GM23338 (cell line): Measurements from ENCODE around the gene KRTAP1-3. TPM values are rescaled to one million over a fixed set of nuclear protein-coding genes. Genes with fewer than 3 reads are reported as not detected.

Experiments used
- ATAC-seq: fragments of 200-7000 bp; cut with Tn5 transposase; 3 replicates; pipeline ENCODE4 v1.9.1; 2020
- DNase-seq: peaks from one replicate; pipeline ENCODE4 v3.0.0-alpha.2; 2015; ENCODE audit warnings: low spot score
- H2AFZ ChIP-seq: fragments of 200-600 bp; sonication (generic); 2 replicates; pipeline ENCODE4 v1.8.0; 2016; ENCODE audit warnings: antibody characterized with exemption, mild to moderate bottlenecking, moderate library complexity
- H3F3A ChIP-seq: fragments of 200-600 bp; sonication (generic); replicated peaks from 2 replicates; pipeline ENCODE4 v1.8.0; 2017; ENCODE audit warnings: antibody characterized with exemption, mixed run types, low read depth
- H3K27ac ChIP-seq: fragments of 200-600 bp; sonication (generic); 2 replicates; pipeline ENCODE4 v1.6.1; 2016; ENCODE audit warnings: low read depth
- H3K27me3 ChIP-seq: fragments of 200-600 bp; sonication (generic); 2 replicates; pipeline ENCODE4 v1.8.0; 2016; ENCODE audit warnings: mild to moderate bottlenecking, mixed run types, moderate library complexity; ENCODE audit not compliant: insufficient read depth
- H3K36me3 ChIP-seq: fragments of 200-600 bp; sonication (generic); 2 replicates; pipeline ENCODE4 v1.8.0; 2016; ENCODE audit warnings: mild to moderate bottlenecking; ENCODE audit not compliant: insufficient read depth
- H3K4me1 ChIP-seq: fragments of 200-600 bp; sonication (generic); 2 replicates; pipeline ENCODE4 v1.8.0; 2016; ENCODE audit warnings: mild to moderate bottlenecking, moderate library complexity; ENCODE audit not compliant: insufficient read depth
- H3K4me2 ChIP-seq: fragments of 200-600 bp; sonication (generic); 2 replicates; pipeline ENCODE4 v1.7.1; 2017; ENCODE audit warnings: mixed run types
- H3K4me3 ChIP-seq: fragments of 200-600 bp; sonication (generic); 2 replicates; pipeline ENCODE4 v1.6.1; 2016; ENCODE audit warnings: mixed run types
- H3K79me2 ChIP-seq: fragments of 200-600 bp; sonication (generic); replicated peaks from 2 replicates; pipeline ENCODE4 v1.8.0; 2017; ENCODE audit warnings: mild to moderate bottlenecking; ENCODE audit not compliant: insufficient read depth
- H3K9me2 ChIP-seq: fragments of 200-600 bp; sonication (generic); 2 replicates; pipeline ENCODE4 v1.8.0; 2017; ENCODE audit not compliant: insufficient read depth
- H4K20me1 ChIP-seq: fragments of 200-600 bp; sonication (generic); replicated peaks from 2 replicates; pipeline ENCODE4 v1.8.0; 2017; ENCODE audit warnings: mild to moderate bottlenecking; ENCODE audit not compliant: insufficient read depth
- H3K27ac Mint-ChIP-seq: 2 replicates; pipeline ENCODE4 v1.8.0; 2020; ENCODE audit warnings: inconsistent platforms, mild to moderate bottlenecking, moderate library complexity, mixed read lengths
- H3K27me3 Mint-ChIP-seq: 3 replicates; pipeline ENCODE4 v1.8.0; 2022; ENCODE audit warnings: low read depth, mild to moderate bottlenecking, moderate library complexity, mixed read lengths, inconsistent platforms; ENCODE audit not compliant: insufficient read depth, poor library complexity
- H3K36me3 Mint-ChIP-seq: 3 replicates; pipeline ENCODE4 v1.8.0; 2021; ENCODE audit warnings: low read depth, mild to moderate bottlenecking, inconsistent platforms, moderate library complexity, mixed read lengths
- H3K4me1 Mint-ChIP-seq: 3 replicates; pipeline ENCODE4 v1.8.0; 2020; ENCODE audit warnings: mild to moderate bottlenecking, inconsistent platforms, mixed read lengths
- H3K4me3 Mint-ChIP-seq: 3 replicates; pipeline ENCODE4 v1.8.0; 2021; ENCODE audit warnings: moderate library complexity, mild to moderate bottlenecking, inconsistent platforms, mixed read lengths
- H3K9me3 Mint-ChIP-seq: 3 replicates; pipeline ENCODE4 v1.8.0; 2020; ENCODE audit warnings: moderate library complexity, mild to moderate bottlenecking, inconsistent platforms, mixed read lengths
- CREB1 ChIP-seq: fragments of 250-450 bp; sonication (Bioruptor Pico); IDR thresholded peaks from 2 replicates; pipeline ENCODE4 v1.5.0; 2020; ENCODE audit warnings: low read depth, mild to moderate bottlenecking, moderate library complexity
- CTCF ChIP-seq, 2 experiments: fragments of 200-600 bp in 1 of 2; sonication (generic) in 1 of 2; conservative IDR thresholded peaks; 2 replicates each; pipeline versions ENCODE4 v1.5.1 to v1.6.1; 2016 to 2017; ENCODE audit warnings: antibody characterized with exemption in 2 of 2, low read depth in 2 of 2, mild to moderate bottlenecking in 2 of 2, moderate library complexity in 1 of 2
- ETS1 ChIP-seq: IDR thresholded peaks from 2 replicates; pipeline ENCODE4 v1.6.1; 2016; ENCODE audit warnings: antibody characterized with exemption
- EZH2 ChIP-seq: fragments of 200-600 bp; sonication (generic); IDR thresholded peaks from one replicate; pipeline ENCODE4 v1.8.0; 2017; ENCODE audit warnings: antibody characterized with exemption, mild to moderate bottlenecking, low read depth; ENCODE audit not compliant: unreplicated experiment
- EZH2phosphoT487 ChIP-seq: fragments of 200-600 bp; sonication (generic); IDR thresholded peaks from one replicate; pipeline ENCODE4 v1.8.1; 2018; ENCODE audit warnings: antibody characterized with exemption; ENCODE audit not compliant: unreplicated experiment
- JUNB ChIP-seq: IDR thresholded peaks from one replicate; pipeline ENCODE4 v1.6.1; 2016; ENCODE audit warnings: antibody characterized with exemption; ENCODE audit not compliant: unreplicated experiment
- NANOG ChIP-seq: IDR thresholded peaks from 2 replicates; pipeline ENCODE4 v1.6.1; 2016; ENCODE audit warnings: antibody characterized with exemption, borderline replicate concordance
- POLR2AphosphoS5 ChIP-seq: IDR thresholded peaks from 2 replicates; pipeline ENCODE4 v1.6.1; 2016; ENCODE audit warnings: antibody characterized with exemption, low read depth
- REST ChIP-seq: IDR thresholded peaks from one replicate; pipeline ENCODE4 v1.6.1; 2018; ENCODE audit warnings: antibody characterized with exemption; ENCODE audit not compliant: unreplicated experiment
- STAT1 ChIP-seq: IDR thresholded peaks from one replicate; pipeline ENCODE4 v1.6.1; 2016; ENCODE audit warnings: antibody characterized with exemption; ENCODE audit not compliant: unreplicated experiment
- ZNF114 ChIP-seq: fragments of 250-450 bp; sonication (Bioruptor Pico); IDR thresholded peaks from 2 replicates; pipeline ENCODE4 v1.5.0; 2020; ENCODE audit warnings: mild to moderate bottlenecking, moderate library complexity
- ZNF331 ChIP-seq: fragments of 250-450 bp; sonication (Bioruptor Pico); IDR thresholded peaks from 2 replicates; pipeline ENCODE4 v1.5.0; 2020; ENCODE audit warnings: low read depth, mild to moderate bottlenecking, moderate library complexity
- ZNF462 ChIP-seq: fragments of 250-450 bp; sonication (Bioruptor Pico); IDR thresholded peaks from 2 replicates; pipeline ENCODE4 v1.5.0; 2020; ENCODE audit warnings: mild to moderate bottlenecking, moderate library complexity
- polyA plus RNA-seq: library from polyadenylated mRNA; unstranded; fragments of >200 nt; fragmentation: Nextera tagmentation; extraction: Ambion mirVana; gene quantifications from 2 replicates; pipeline ENCODE4 v1.2.1, GENCODE V29; 2016
- total RNA-seq: library from RNA; depleted of rRNA; stranded (reverse); fragments of >200 nt; shearing (Covaris generic); gene quantifications from 2 replicates; pipeline ENCODE4 v1.2.3, GENCODE V29; 2014

The KRTAP1-3 gene
- total and polyA plus RNA-seq, 2 experiments from 2014 or later: not detected

GRCh38 chr17:41076788-41077187 lies 42.1 kb upstream of the KRTAP1-3 start:
- Mint-ChIP-seq H3K36me3 (no peaks in the 10 kb centered on the region), H3K27ac (no peak overlapping the region), H3K27me3 (no peaks in the 10 kb centered on the region), H3K4me3 (no peak overlapping the region), H3K9me3 (no peaks in the 10 kb centered on the region; the same call in 1 of the 3 replicates), H3K4me1 (no peaks in the 10 kb centered on the region)
- Histone ChIP-seq H2AFZ (no peak overlapping the region), H3K4me3 (no peak overlapping the region), H3K27ac (no peak overlapping the region), H3K36me3 (no peaks in the 10 kb centered on the region), H3K4me1 (no peaks in the 10 kb centered on the region), H3K27me3 (no peaks in the 10 kb centered on the region), H3K4me2 (no peak overlapping the region), H3K79me2 (no peaks in the 10 kb centered on the region), H4K20me1 (no peaks in the 10 kb centered on the region), H3K9me2 (peaks cover 7% of the 10 kb centered on the region), H3F3A (no peaks in the 10 kb centered on the region)
- ATAC-seq (no peak), DNase-seq (no peak)
- TF ChIP-seq ETS1: no peak
- no peak for TF ChIP-seq CREB1 (CRISPR knock-in tag)
- TF ChIP-seq EZH2: no peak
- TF ChIP-seq JUNB: no peak
- no peak for TF ChIP-seq POLR2AphosphoS5
- TF ChIP-seq EZH2phosphoT487: no peak
- no peak for TF ChIP-seq ZNF462 (CRISPR knock-in tag)
- TF ChIP-seq ZNF331 (CRISPR knock-in tag): no peak
- TF ChIP-seq CTCF (conservative IDR thresholded peaks at IDR 0.05; ENCODE audit: low read depth in 2 of 2): no peak
- TF ChIP-seq ZNF114 (CRISPR knock-in tag): no peak
- TF ChIP-seq STAT1: no peak
- TF ChIP-seq REST: no peak
- TF ChIP-seq NANOG: no peak
